ENCODE data around the gene LIMS2.
A peak's percentile ranks its signal among the peaks of the same experiment; 100 is the strongest.

Gene LIMS2

GRCh38 chr2:127645026-127645394 is 30.3 kb downstream of the LIMS2 start:
- ATAC-seq: no peak

- no peak for ATAC-seq
Observed at GRCh38 chr2:127644066-127645025, 31.0 kb downstream of the LIMS2 start.

- ATAC-seq: no peak
Observed at GRCh38 chr2:127643439-127644065, 31.8 kb downstream of the LIMS2 start.

- no peak for ATAC-seq
Observed at GRCh38 chr2:127642706-127643438, 32.5 kb downstream of the LIMS2 start.

- peak; percentile 57 to 62 for ATAC-seq
Observed at GRCh38 chr2:127641846-127642507, 33.4 kb downstream of the LIMS2 start.

GRCh38 chr2:127641133-127641532 is 34.2 kb downstream of the LIMS2 start:
- ATAC-seq: peak in 1 of 2 donors; percentile 19

- ATAC-seq: peak; percentile 23 to 30
Observed at GRCh38 chr2:127640082-127641072, 35.0 kb downstream of the LIMS2 start.

- ATAC-seq: no peak
Observed at GRCh38 chr2:127639111-127639474, 36.2 kb downstream of the LIMS2 start.

- ATAC-seq: no peak
Observed at GRCh38 chr2:127638361-127639110, 36.8 kb downstream of the LIMS2 start.

GRCh38 chr2:127637725-127638252 is 37.5 kb downstream of the LIMS2 start:
- no peak for ATAC-seq

- ATAC-seq: no peak
Observed at GRCh38 chr2:127637236-127637630, 38.1 kb downstream of the LIMS2 start.

- no peak for ATAC-seq
Observed at GRCh38 chr2:127636248-127637235, 38.8 kb downstream of the LIMS2 start.

GRCh38 chr2:127635380-127636237 is 39.7 kb downstream of the LIMS2 start:
- no peak for ATAC-seq

- ATAC-seq: no peak
Observed at GRCh38 chr2:127634626-127635379, 40.5 kb downstream of the LIMS2 start.

- ATAC-seq: no peak
Observed at GRCh38 chr2:127634066-127634617, 41.2 kb downstream of the LIMS2 start.

GRCh38 chr2:127633556-127634065 is 41.7 kb downstream of the LIMS2 start:
- ATAC-seq: no peak

Measured in activated CD4-positive, CD25-positive, alpha-beta regulatory T cell treated with anti-CD3 and anti-CD28 coated beads, Interleukin-2, amount 50 U/mL, for 24 hours (primary cell).